Uterus (tissue), 4 donors: ENCODE measurements around the gene STOX1. TPM values are rescaled to one million over a fixed set of nuclear protein-coding genes. Genes with fewer than 3 reads are reported as not detected.
"Not testable (repeated sequence)": the region's sequence is repeated elsewhere in the genome, so short reads cannot be mapped to it uniquely, and the experiment has no call there.

ENCODE experiments used
- DNase-seq, 2 donors: peaks; one replicate each; pipeline ENCODE4 v3.0.0-alpha.2; 2019 to 2020
- H3K27ac ChIP-seq, 2 donors: fragments of 200-600 bp; sonication (generic); 1 replicate in 1 of 2; 2 replicates in 1 of 2; pipeline ENCODE4 v1.5.1; 2016 to 2018
- H3K27me3 ChIP-seq, 2 donors: fragments of 200-600 bp; sonication (generic); one replicate each; pipeline ENCODE4 v1.5.1; 2018 to 2019; ENCODE audit warnings: control low read depth in 1 of 2
- H3K36me3 ChIP-seq, 2 donors: fragments of 200-600 bp; sonication (generic); one replicate each; pipeline ENCODE4 v1.5.1; 2019; ENCODE audit warnings: control low read depth in 1 of 2
- H3K4me1 ChIP-seq, 2 donors: fragments of 200-600 bp; sonication (generic); one replicate each; pipeline ENCODE4 v1.5.1; 2018 to 2019; ENCODE audit warnings: control low read depth in 1 of 2
- H3K4me3 ChIP-seq, 2 donors: fragments of 200-600 bp; sonication (generic); 1 replicate in 1 of 2; 2 replicates in 1 of 2; pipeline ENCODE4 v1.5.1; 2018 to 2019; ENCODE audit warnings: mild to moderate bottlenecking in 1 of 2
- H3K9me3 ChIP-seq, 2 donors: fragments of 200-600 bp; sonication (generic); one replicate each; pipeline ENCODE4 v1.5.1; 2019; ENCODE audit warnings: control low read depth in 1 of 2
- CTCF ChIP-seq, 4 experiments: fragments of 200-600 bp in 2 of 4; fragments of 450-650 bp in 2 of 4; sonication (generic) in 2 of 4; IDR thresholded peaks; one replicate each; pipeline ENCODE4 v1.5.1; 2016 to 2019; ENCODE audit warnings: antibody characterized with exemption in 4 of 4, mild to moderate bottlenecking in 2 of 4, moderate library complexity in 1 of 4
- POLR2A ChIP-seq, 2 donors: fragments of 450-650 bp; IDR thresholded peaks; one replicate each; pipeline ENCODE4 v1.6.1; 2016; ENCODE audit warnings: antibody characterized with exemption in 2 of 2, mild to moderate bottlenecking in 1 of 2, moderate library complexity in 1 of 2
- intact Hi-C: fragments of 100-400 bp; cut with DNase I; formaldehyde crosslinking; loops from one replicate; pipeline ENCODE4 v1.15.1; 2023; ENCODE audit warnings: low total_unique reads
- total RNA-seq, 4 donors: library from RNA; depleted of rRNA in 3 of 4; stranded (reverse); fragments of >200 nt in 3 of 4; gene quantifications; one replicate each; pipeline versions ENCODE4 v1.1.0 to v1.2.4, GENCODE V29; 2014 to 2023
- donor health status: DM: yes; HTN: yes; CAD: no.

STOX1 gene
- total RNA-seq, 4 donors from 2014 or later, result 0.51 to 7.7 (median 4.2) TPM; not detected in 1

- H3K9me3 ChIP-seq, result no peaks in the 10 kb centered on the region
- DNase-seq, result no peak
- intact Hi-C loops, result no loop called here
- TF ChIP-seq CTCF (IDR thresholded peaks at IDR 0.05), result no peak
- TF ChIP-seq POLR2A (IDR thresholded peaks at IDR 0.05), result no peak
- no peak overlapping the region for H3K4me3 ChIP-seq
- no peaks in the 10 kb centered on the region for H3K4me1 ChIP-seq
- no peak overlapping the region for H3K27ac ChIP-seq
- H3K36me3 ChIP-seq, result no peaks in the 10 kb centered on the region
- no peaks in the 10 kb centered on the region for H3K27me3 ChIP-seq
Observed at GRCh38 chr10:68816796-68817412, 10.4 kb upstream of the STOX1 start.

- H3K36me3 ChIP-seq, H3K27me3 ChIP-seq, H3K9me3 ChIP-seq, DNase-seq, intact Hi-C loops, H3K4me1 ChIP-seq, H3K4me3 ChIP-seq, H3K27ac ChIP-seq: not testable (repeated sequence)
Observed at GRCh38 chr10:68820359-68820758, 7.0 kb upstream of the STOX1 start.

GRCh38 chr10:68822626-68823025, 4.7 kb upstream of the STOX1 start:
- H3K27me3 ChIP-seq, intact Hi-C loops, H3K4me1 ChIP-seq, H3K36me3 ChIP-seq, H3K9me3 ChIP-seq, H3K27ac ChIP-seq, DNase-seq, H3K4me3 ChIP-seq: not testable (repeated sequence)

- H3K27me3 ChIP-seq, intact Hi-C loops, H3K36me3 ChIP-seq, DNase-seq, H3K27ac ChIP-seq, H3K4me1 ChIP-seq, H3K9me3 ChIP-seq: not testable (repeated sequence)
- H3K4me3 ChIP-seq, result peak overlapping the region; percentile 45 to 52
Observed at GRCh38 chr10:68827592-68827959, 245 bp downstream of the STOX1 start.

GRCh38 chr10:68828083-68828601, 811 bp downstream of the STOX1 start:
- H3K27ac ChIP-seq, intact Hi-C loops, H3K9me3 ChIP-seq, DNase-seq, H3K27me3 ChIP-seq, H3K36me3 ChIP-seq, H3K4me1 ChIP-seq: not testable (repeated sequence)
- H3K4me3 ChIP-seq, result peak overlapping the region; percentile 2 to 43

GRCh38 chr10:68828833-68829232, 1.5 kb downstream of the STOX1 start:
- Histone ChIP-seq H3K9me3 (no peaks in the 10 kb centered on the region), H3K27ac (no peak overlapping the region), H3K27me3 (no peaks in the 10 kb centered on the region), H3K4me3 (no peak overlapping the region), H3K4me1 (peaks cover 0 to 4% of the 10 kb centered on the region in 2 donors), H3K36me3 (no peaks in the 10 kb centered on the region)
- TF ChIP-seq CTCF (IDR thresholded peaks at IDR 0.05), result no peak
- no peak for TF ChIP-seq POLR2A (IDR thresholded peaks at IDR 0.05)
- DNase-seq, result no peak
- intact Hi-C loops, result no loop called here

GRCh38 chr10:68829521-68829920, 2.2 kb downstream of the STOX1 start:
- no peak overlapping the region for H3K4me3 ChIP-seq
- peaks cover 0 to 4% of the 10 kb centered on the region in 2 donors for H3K4me1 ChIP-seq
- H3K27me3 ChIP-seq, result no peaks in the 10 kb centered on the region
- H3K27ac ChIP-seq, result no peak overlapping the region
- TF ChIP-seq CTCF (IDR thresholded peaks at IDR 0.05) (no peak), POLR2A (IDR thresholded peaks at IDR 0.05) (no peak)
- no peak for DNase-seq
- no peaks in the 10 kb centered on the region for H3K36me3 ChIP-seq
- H3K9me3 ChIP-seq, result no peaks in the 10 kb centered on the region
- intact Hi-C loops, result no loop called here
